GM12878 (cell line): ENCODE results near the gene ZNF701. TPM values are rescaled to one million over a fixed set of nuclear protein-coding genes. Genes with fewer than 3 reads are reported as not detected.
"Not testable (repeated sequence)": the region's sequence is repeated elsewhere in the genome, so short reads cannot be mapped to it uniquely, and the experiment has no call there.

Experiments used
- ATAC-seq: fragments of 200-7000 bp; cut with Tn5 transposase; 3 replicates; pipeline ENCODE4 v1.9.1; 2020; ENCODE audit warnings: mild to moderate bottlenecking, moderate library complexity
- BruUV-seq: library from RNA; stranded (reverse); fragments of 400-500 nt; replicated peaks from 2 replicates; lab custom pipeline; 2021; lab: Mats Ljungman, UMichigan
- CTCF ChIA-PET: fragments of 300-600 bp; sonication (Branson Sonifier 250); formaldehyde crosslinking; extraction: SDS; loops from one replicate; lab custom pipeline; 2021; ENCODE audit warnings: inconsistent platforms; lab: Yijun Ruan, JAX
- POLR2A ChIA-PET: fragments of 350-600 bp; formaldehyde crosslinking; extraction: SDS; loops from one replicate; lab custom pipeline; 2021; ENCODE audit warnings: inconsistent platforms; lab: Charles Lee
- RAD21 ChIA-PET: fragments of 300-600 bp; sonication (Branson Sonifier 250); formaldehyde crosslinking; loops from one replicate; lab custom pipeline; 2023; ENCODE audit warnings: antibody characterized with exemption; ENCODE audit not compliant: unreplicated experiment; lab: Charles Lee
- SMC1A ChIA-PET: fragments of 300-600 bp; sonication (Branson Sonifier 250); formaldehyde crosslinking; loops from one replicate; lab custom pipeline; 2023; ENCODE audit not compliant: unreplicated experiment, uncharacterized antibody; lab: Charles Lee
- DNase-seq: peaks from one replicate; pipeline ENCODE4 v3.0.0-alpha.2; 2011; ENCODE audit warnings: low read depth, low spot score
- FAIRE-seq: peaks from 3 replicates; lab custom pipeline; 2011; peaks lifted over from hg19 to GRCh38; lab: Jason Lieb, UNC
- H2AFZ ChIP-seq: 2 replicates; pipeline ENCODE4 v1.6.0; 2011; ENCODE audit warnings: low read depth, low read length, control low read depth; ENCODE audit not compliant: control insufficient read depth
- H3K27ac ChIP-seq: 2 replicates; pipeline ENCODE4 v1.5.1; 2011; ENCODE audit warnings: control low read depth; ENCODE audit not compliant: control insufficient read depth, insufficient read depth
- H3K27me3 ChIP-seq, 2 experiments: replicated peaks in 1 of 2; 2 replicates each; pipeline versions ENCODE4 v1.6.0 to v1.6.1; 2011; ENCODE audit warnings: low read length in 1 of 2; ENCODE audit not compliant: control insufficient read depth in 2 of 2, insufficient read depth in 2 of 2
- H3K36me3 ChIP-seq, 2 experiments: 2 replicates each; pipeline ENCODE4 v1.5.1; 2011; ENCODE audit warnings: low read length in 1 of 2; ENCODE audit not compliant: control insufficient read depth in 2 of 2, insufficient read depth in 2 of 2
- H3K4me1 ChIP-seq: 2 replicates; pipeline ENCODE4 v1.6.1; 2011; ENCODE audit warnings: mild to moderate bottlenecking, low read length, moderate library complexity, mixed read lengths; ENCODE audit not compliant: control insufficient read depth, insufficient read depth
- H3K4me2 ChIP-seq: 2 replicates; pipeline ENCODE4 v1.6.0; 2011; ENCODE audit warnings: control low read depth; ENCODE audit not compliant: control insufficient read depth, insufficient read depth
- H3K4me3 ChIP-seq: fragments of 200-600 bp; sonication (generic); 2 replicates; pipeline ENCODE4 v1.5.1; 2016
- H3K79me2 ChIP-seq: 2 replicates; pipeline ENCODE4 v1.6.0; 2011; ENCODE audit warnings: low read length; ENCODE audit not compliant: control insufficient read depth, insufficient read depth
- H3K9ac ChIP-seq: 2 replicates; pipeline ENCODE4 v1.8.0; 2011; ENCODE audit warnings: low read length, control low read depth, mixed read lengths; ENCODE audit not compliant: control insufficient read depth, insufficient read depth
- H3K9me3 ChIP-seq: replicated peaks from 3 replicates; pipeline ENCODE4 v1.5.1; 2011; ENCODE audit warnings: mild to moderate bottlenecking, low read length; ENCODE audit not compliant: control insufficient read depth, insufficient read depth
- H4K20me1 ChIP-seq: 2 replicates; pipeline ENCODE4 v1.6.0; 2011; ENCODE audit not compliant: control insufficient read depth, insufficient read depth
- MLLT1 ChIP-seq: fragments of 450-650 bp; IDR thresholded peaks from 2 replicates; pipeline ENCODE4 v1.6.1; 2016; ENCODE audit warnings: mild to moderate bottlenecking
- WGBS: methylation state at CpG from one replicate; pipeline ENCODE4 v1.1.6; 2016; ENCODE audit warnings: low lambda C conversion rate; ENCODE audit not compliant: insufficient replicate concordance, insufficient coverage; ENCODE audit errors: missing lambda C conversion rate; 5-methylcytosine and 5-hydroxymethylcytosine counted together
- in situ Hi-C: fragments of 300-500 bp; cut with MboI; formaldehyde crosslinking; loops from 9 replicates; pipeline ENCODE4 v1.14.3; 2018; ENCODE audit warnings: mixed read lengths
- intact Hi-C: fragments of 100-400 bp; cut with micrococcal nuclease; formaldehyde crosslinking; loops from one replicate; pipeline ENCODE4 v1.14.2; 2022; ENCODE audit not compliant: unreplicated experiment
- polyA plus RNA-seq, 11 experiments: library from polyadenylated mRNA; depleted of rRNA in 4 of 11; unstranded in 6 of 11; stranded (reverse) in 5 of 11; fragments of >200 nt; fragmentation: Nextera tagmentation in 4 of 11; fragmentation: Illumina TruSeq in 1 of 11; extraction: Ambion mirVana in 4 of 11; extraction: Trizol in 1 of 11; gene quantifications; 1 replicate in 1 of 11; 2 replicates in 10 of 11; pipeline versions ENCODE4 v1.2.1 to v1.2.3, GENCODE V29; 2011 to 2016; ENCODE audit warnings: inconsistent platforms in 2 of 11, missing spikeins in 2 of 11, low read depth in 1 of 11
- total RNA-seq, 4 experiments: library from RNA; depleted of rRNA in 3 of 4; stranded (reverse); fragments of >200 nt in 3 of 4; fragmentation: Illumina TruSeq in 1 of 4; extraction: Trizol in 1 of 4; gene quantifications; 2 replicates each; pipeline versions ENCODE4 v1.2.1 to v1.2.3, GENCODE V29; 2013 to 2021

ZNF701 gene
- total and polyA plus RNA-seq, 10 of the 15 experiments (the other 5 are each of a cell fraction or from before 2014, with no cell fraction given): 3.1 to 18.1 (median 8.0) TPM

- WGBS: 80% methylated on average over 6 of the region's 6 CpGs
- H3K4me3 ChIP-seq, H3K79me2 ChIP-seq, ATAC-seq, H2AFZ ChIP-seq, H3K4me1 ChIP-seq: not testable (repeated sequence)
- CTCF ChIA-PET: interaction anchor here (0.6 kb wide), 2 partner anchors 337 to 440 kb away, joined by 3 to 5 read pairs; no protein-coding TSS in a partner anchor
- in situ Hi-C loops: loop anchor here (25.0 kb wide), 1 partner anchor 1155 kb away; the partner anchor contains the start of genes C19orf84 and LIM2
- Histone ChIP-seq H3K4me2 (0 out of 2 replicates have a peak overlapping the region, but pooled peaks have one; percentile 33), H3K36me3 (peaks cover 10 to 29% of the 10 kb centered on the region in 2 experiments), H3K9me3 (peaks cover 29% of the 10 kb centered on the region; the same call in 2 of the 3 replicates)
- RAD21 ChIA-PET: interaction anchor here (0.6 to 0.7 kb wide), 2 partner anchors 173 to 205 kb away, joined by 3 read pairs; no protein-coding TSS in a partner anchor
- TF ChIP-seq MLLT1: 0 out of 2 replicates have a peak, but pooled peaks have one; percentile 8
- TF ChIP-seq, all 136 proteins: peak for 1; not testable (repeated sequence) for 135
- H4K20me1 ChIP-seq, FAIRE-seq, BruUV-seq, intact Hi-C loops, DNase-seq, H3K9ac ChIP-seq, H3K27me3 ChIP-seq: not testable (repeated sequence)
- H3K27ac ChIP-seq: peak overlapping the region; percentile 61
- ChIA-PET POLR2A (interaction anchor here (0.6 to 1.0 kb wide), 4 partner anchors 9 to 394 kb away, joined by 3 to 11 read pairs (median 4); no protein-coding TSS in a partner anchor), SMC1A (interaction anchor here (0.6 to 0.7 kb wide), 2 partner anchors 60 to 382 kb away, joined by 3 to 4 read pairs; no protein-coding TSS in a partner anchor)
Measured at GRCh38 chr19:52542541-52542940, 27.5 kb upstream of the ZNF701 start.
